AG04450 (cell line): ENCODE data around the gene WDR81. TPM values are rescaled to one million over a fixed set of nuclear protein-coding genes. Genes with fewer than 3 reads are reported as not detected.

Source experiments
- CTCF ChIA-PET: fragments of 300-600, 350-600 bp; formaldehyde crosslinking; extraction: SDS; loops from one replicate; lab custom pipeline; 2022; ENCODE audit warnings: antibody characterized with exemption, inconsistent platforms; lab: Charles Lee
- POLR2A ChIA-PET: fragments of 350-600 bp; formaldehyde crosslinking; extraction: SDS; loops from one replicate; lab custom pipeline; 2021; ENCODE audit warnings: antibody characterized with exemption, inconsistent platforms; lab: Yijun Ruan, JAX
- DNase-seq: peaks from one replicate; pipeline ENCODE4 v3.0.0-alpha.2; 2011; ENCODE audit warnings: low read depth, low spot score
- H3K27ac ChIP-seq: one replicate; pipeline ENCODE4 v1.5.1; 2012; ENCODE audit warnings: low read depth, low read length, control low read depth
- H3K27me3 ChIP-seq: one replicate; pipeline ENCODE4 v1.6.0; 2012; ENCODE audit warnings: low read length; ENCODE audit not compliant: control insufficient read depth, insufficient read depth
- H3K4me3 ChIP-seq: 2 replicates; pipeline ENCODE4 v1.5.1; 2011; ENCODE audit warnings: mild to moderate bottlenecking, low read depth, low read length, control low read depth
- H3K9me3 ChIP-seq: 2 replicates; pipeline ENCODE4 v1.5.1; 2012; ENCODE audit warnings: low read length; ENCODE audit not compliant: control insufficient read depth, insufficient read depth
- polyA plus RNA-seq: library from polyadenylated mRNA; depleted of rRNA; stranded (reverse); fragments of >200 nt; gene quantifications from 2 replicates; pipeline ENCODE4 v1.2.3, GENCODE V29; 2011
- TF ChIP-seq, protein P1 (sequence below): IDR thresholded peaks from 2 replicates; pipeline ENCODE4 v1.5.1; 2011; ENCODE audit warnings: low read depth, low read length, control low read depth, inconsistent platforms

Gene WDR81
- polyA plus RNA-seq, 1 experiment, result 2.9 TPM

DNA sequence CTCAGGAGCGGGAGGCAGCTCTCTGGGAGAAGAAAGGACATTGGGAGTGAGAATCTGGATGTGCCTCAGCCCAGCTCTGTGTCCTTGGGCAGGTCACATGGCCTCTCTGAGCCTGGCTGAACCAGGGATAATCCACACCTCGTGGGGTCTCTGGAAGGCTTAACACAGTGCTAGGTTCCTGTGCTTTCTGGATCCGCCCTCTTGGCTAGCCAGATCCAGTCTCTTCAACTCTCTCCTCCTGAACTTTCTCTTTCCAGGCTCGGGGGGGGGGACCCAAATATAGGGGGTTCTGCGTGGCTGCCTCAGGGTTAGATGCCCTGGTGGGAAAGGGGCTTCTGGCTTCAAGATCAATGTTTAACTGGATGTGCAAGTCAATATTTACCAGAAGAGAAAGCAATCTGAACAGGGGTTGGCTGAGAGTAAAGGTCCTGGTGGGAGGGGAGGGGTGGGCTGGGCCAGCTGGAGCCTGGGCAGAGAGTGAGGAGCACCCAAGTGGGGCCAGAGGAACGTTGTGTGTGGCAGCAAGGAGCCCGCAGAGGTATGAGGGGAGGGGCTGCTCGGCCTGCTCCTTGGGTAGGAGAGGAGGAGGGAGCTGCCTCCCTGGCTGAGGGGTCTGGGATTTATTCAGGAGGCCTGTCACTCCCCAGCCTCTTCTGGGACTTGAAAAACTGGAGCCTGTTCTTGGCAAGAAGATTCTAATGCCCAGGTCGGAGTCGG, 18.0 kb downstream of the WDR81 start, which contains the start of gene SERPINF2:
Gene SERPINF2, plus strand, starts transcription at position 501 of the 717 bp plus-strand sequence. CDS start 2,125 bp downstream, outside the sequence.
- CTCF ChIA-PET, result no interaction called here
- DNase-seq, result no peak
- Histone ChIP-seq H3K4me3 (no peak within 1 kb of the TSS), H3K27ac (no peak within 1 kb of the TSS), H3K9me3 (peaks cover 18% of the 10 kb centered on the region), H3K27me3 (no peaks in the 10 kb centered on the region)
- POLR2A ChIA-PET, result interaction anchor here (0.8 to 1.0 kb wide), 2 partner anchors 9 to 26 kb away, joined by 3 read pairs; no protein-coding TSS in a partner anchor
- TF ChIP-seq, protein P1, sequence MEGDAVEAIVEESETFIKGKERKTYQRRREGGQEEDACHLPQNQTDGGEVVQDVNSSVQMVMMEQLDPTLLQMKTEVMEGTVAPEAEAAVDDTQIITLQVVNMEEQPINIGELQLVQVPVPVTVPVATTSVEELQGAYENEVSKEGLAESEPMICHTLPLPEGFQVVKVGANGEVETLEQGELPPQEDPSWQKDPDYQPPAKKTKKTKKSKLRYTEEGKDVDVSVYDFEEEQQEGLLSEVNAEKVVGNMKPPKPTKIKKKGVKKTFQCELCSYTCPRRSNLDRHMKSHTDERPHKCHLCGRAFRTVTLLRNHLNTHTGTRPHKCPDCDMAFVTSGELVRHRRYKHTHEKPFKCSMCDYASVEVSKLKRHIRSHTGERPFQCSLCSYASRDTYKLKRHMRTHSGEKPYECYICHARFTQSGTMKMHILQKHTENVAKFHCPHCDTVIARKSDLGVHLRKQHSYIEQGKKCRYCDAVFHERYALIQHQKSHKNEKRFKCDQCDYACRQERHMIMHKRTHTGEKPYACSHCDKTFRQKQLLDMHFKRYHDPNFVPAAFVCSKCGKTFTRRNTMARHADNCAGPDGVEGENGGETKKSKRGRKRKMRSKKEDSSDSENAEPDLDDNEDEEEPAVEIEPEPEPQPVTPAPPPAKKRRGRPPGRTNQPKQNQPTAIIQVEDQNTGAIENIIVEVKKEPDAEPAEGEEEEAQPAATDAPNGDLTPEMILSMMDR, result no peak

DNA sequence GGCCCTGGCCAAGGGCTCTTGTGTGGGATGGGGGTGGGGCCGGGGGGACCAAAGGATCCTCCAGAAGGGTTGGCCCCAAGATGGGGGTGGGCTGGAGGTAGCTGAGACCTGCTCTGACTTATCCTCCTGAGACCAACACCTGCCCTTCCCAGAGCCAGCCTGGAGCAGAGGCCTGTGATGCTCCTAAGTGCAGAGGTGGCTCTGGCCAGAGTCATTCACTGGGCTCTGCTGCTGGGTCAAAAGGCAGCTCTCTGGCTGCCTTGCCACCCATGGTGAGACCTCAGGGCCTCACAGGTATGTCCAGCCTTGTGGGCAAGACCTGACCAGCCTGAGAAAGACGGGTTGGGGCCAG, 18.6 kb downstream of the WDR81 start:
- Histone ChIP-seq H3K9me3 (peaks cover 18% of the 10 kb centered on the region), H3K4me3 (no peak overlapping the region), H3K27me3 (no peaks in the 10 kb centered on the region), H3K27ac (no peak overlapping the region)
- POLR2A ChIA-PET, result interaction anchor here (0.8 to 1.0 kb wide), 2 partner anchors 10 to 27 kb away, joined by 3 read pairs; no protein-coding TSS in a partner anchor
- CTCF ChIA-PET, result no interaction called here
- TF ChIP-seq, protein P1, result no peak
- no peak for DNase-seq

DNA sequence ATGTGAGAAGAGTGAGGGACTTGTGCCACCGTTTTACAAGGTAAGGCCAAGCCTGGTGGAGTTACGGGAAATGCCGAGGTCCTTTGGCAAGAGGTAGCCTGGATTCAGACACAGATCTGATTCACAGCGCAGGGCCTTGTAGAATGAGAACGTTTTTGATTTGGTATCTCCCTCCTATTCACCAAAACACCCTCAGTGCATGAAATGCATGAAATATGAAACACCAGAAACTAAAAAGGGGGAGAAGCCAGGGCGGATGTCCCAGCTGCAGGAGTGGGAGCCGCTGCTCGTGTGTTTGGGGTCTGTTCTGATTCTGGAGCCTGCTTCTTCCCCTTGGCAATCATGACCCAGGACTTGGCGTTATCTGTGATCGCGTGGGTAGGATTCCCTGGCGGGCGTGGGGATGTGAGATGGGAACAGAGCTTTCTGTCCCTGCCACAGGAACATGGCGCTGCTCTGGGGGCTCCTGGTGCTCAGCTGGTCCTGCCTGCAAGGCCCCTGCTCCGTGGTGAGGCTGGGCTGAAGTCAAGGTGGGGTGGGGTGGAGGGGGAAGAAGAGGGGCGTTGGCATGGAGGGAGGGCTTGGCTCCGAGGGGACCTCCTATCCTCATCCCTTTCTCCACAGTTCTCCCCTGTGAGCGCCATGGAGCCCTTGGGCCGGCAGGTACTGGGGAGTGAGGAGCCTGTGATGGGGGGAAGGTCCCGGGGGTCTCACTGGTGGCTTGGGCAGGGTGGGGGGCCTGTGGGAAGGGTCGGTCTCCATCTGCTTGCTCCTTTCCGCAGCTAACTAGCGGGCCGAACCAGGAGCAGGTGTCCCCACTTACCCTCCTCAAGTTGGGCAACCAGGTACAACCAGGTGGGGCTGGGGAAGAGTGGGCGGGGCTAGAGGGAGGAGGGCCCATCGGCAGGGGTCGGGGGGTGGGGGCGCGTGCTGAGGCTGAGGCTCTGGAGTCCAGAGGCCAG, 20.3 kb downstream of the WDR81 start:
- TF ChIP-seq, protein P1, result no peak
- H3K4me3 ChIP-seq, result no peak overlapping the region
- H3K9me3 ChIP-seq, result peaks cover 25% of the 10 kb centered on the region
- peaks cover 2% of the 10 kb centered on the region for H3K27me3 ChIP-seq
- CTCF ChIA-PET, result interaction anchor here (0.7 kb wide), 1 partner anchor 23 kb away, joined by 3 read pairs; no protein-coding TSS in a partner anchor
- no peak for DNase-seq
- no peak overlapping the region for H3K27ac ChIP-seq
- POLR2A ChIA-PET, result no interaction called here

- ChIA-PET CTCF (no interaction called here), POLR2A (no interaction called here)
- no peak for DNase-seq
- H3K9me3 ChIP-seq, result peaks cover 25% of the 10 kb centered on the region
- TF ChIP-seq, protein P1, result no peak
- peaks cover 2% of the 10 kb centered on the region for H3K27me3 ChIP-seq
- no peak overlapping the region for H3K4me3 ChIP-seq
- H3K27ac ChIP-seq, result no peak overlapping the region
Observed at GRCh38 chr17:1745513-1746020, 21.1 kb downstream of the WDR81 start.
